ENCODE results near the gene TXK. TPM values are rescaled to one million over a fixed set of nuclear protein-coding genes. Genes with fewer than 3 reads are reported as not detected.

TXK gene
- total RNA-seq, 1 donor from 2014 or later, result 0.50 TPM

DNA sequence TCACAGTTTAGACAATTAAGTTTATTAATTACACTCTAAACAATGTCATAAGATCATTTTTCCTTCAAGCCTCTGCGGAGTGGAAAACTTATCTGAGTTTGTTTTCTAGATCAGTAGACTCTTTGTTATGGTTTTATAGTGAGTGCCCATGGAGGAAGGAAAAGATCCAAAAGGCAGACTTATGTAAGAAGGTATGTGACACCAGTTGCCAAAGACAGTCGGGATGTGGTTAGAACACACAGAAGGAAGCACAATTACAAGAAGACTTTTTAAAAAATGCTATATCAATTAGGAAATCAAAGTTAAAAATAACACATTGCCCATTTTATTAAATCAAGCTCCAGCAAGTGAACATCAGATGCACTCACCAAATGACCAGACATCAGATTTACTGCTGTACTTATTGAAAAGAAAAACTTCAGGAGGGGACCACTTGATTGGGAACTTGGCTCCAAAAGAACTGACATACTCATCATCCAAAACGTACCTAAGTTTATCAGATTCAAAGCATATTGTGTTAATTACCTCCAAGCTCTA is 60.4 kb downstream of the TXK start:
- H3K9ac ChIP-seq (ENCODE audit: low read length), result no peak overlapping the region
- no peaks in the 10 kb centered on the region for H4K20me1 ChIP-seq (ENCODE audit: insufficient read depth, low read length)
- Mint-ChIP-seq H3K36me3 (ENCODE audit: low read depth, unreplicated experiment) (no peaks in the 10 kb centered on the region), H3K4me3 (ENCODE audit: unreplicated experiment) (no peak overlapping the region), H3K27ac (ENCODE audit: unreplicated experiment) (no peak overlapping the region), H3K27me3 (ENCODE audit: low read depth, unreplicated experiment) (no peaks in the 10 kb centered on the region), H3K4me1 (ENCODE audit: low read depth, unreplicated experiment) (no peaks in the 10 kb centered on the region), H3K9me3 (ENCODE audit: unreplicated experiment) (no peaks in the 10 kb centered on the region)
- no peak overlapping the region for H3K4me2 ChIP-seq (ENCODE audit: low read length)
- H3K27ac ChIP-seq (ENCODE audit: low read depth, low read length), result no peak overlapping the region
- H3K9me3 ChIP-seq (ENCODE audit: insufficient read depth, low read depth, low read length), result no peaks in the 10 kb centered on the region
- H3K79me2 ChIP-seq (ENCODE audit: insufficient read depth, low read length), result no peaks in the 10 kb centered on the region
- H3K4me1 ChIP-seq (ENCODE audit: insufficient read depth, low read length), result no peaks in the 10 kb centered on the region
- DNase-seq (ENCODE audit: low read depth), result peak; percentile 29
- TF ChIP-seq EZH2 (IDR thresholded peaks at IDR 0.05; ENCODE audit: insufficient read depth, low read length), result no peak
- TF ChIP-seq, protein P1, sequence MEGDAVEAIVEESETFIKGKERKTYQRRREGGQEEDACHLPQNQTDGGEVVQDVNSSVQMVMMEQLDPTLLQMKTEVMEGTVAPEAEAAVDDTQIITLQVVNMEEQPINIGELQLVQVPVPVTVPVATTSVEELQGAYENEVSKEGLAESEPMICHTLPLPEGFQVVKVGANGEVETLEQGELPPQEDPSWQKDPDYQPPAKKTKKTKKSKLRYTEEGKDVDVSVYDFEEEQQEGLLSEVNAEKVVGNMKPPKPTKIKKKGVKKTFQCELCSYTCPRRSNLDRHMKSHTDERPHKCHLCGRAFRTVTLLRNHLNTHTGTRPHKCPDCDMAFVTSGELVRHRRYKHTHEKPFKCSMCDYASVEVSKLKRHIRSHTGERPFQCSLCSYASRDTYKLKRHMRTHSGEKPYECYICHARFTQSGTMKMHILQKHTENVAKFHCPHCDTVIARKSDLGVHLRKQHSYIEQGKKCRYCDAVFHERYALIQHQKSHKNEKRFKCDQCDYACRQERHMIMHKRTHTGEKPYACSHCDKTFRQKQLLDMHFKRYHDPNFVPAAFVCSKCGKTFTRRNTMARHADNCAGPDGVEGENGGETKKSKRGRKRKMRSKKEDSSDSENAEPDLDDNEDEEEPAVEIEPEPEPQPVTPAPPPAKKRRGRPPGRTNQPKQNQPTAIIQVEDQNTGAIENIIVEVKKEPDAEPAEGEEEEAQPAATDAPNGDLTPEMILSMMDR (IDR thresholded peaks at IDR 0.05; ENCODE audit: insufficient read depth, low read depth, low read length), result no peak
- H3K36me3 ChIP-seq (ENCODE audit: insufficient read depth, low read length), result no peaks in the 10 kb centered on the region
- H3K4me3 ChIP-seq (ENCODE audit: insufficient read depth, low read depth, low read length), result no peak overlapping the region
- H3K27me3 ChIP-seq (ENCODE audit: insufficient read depth, low read length), result no peaks in the 10 kb centered on the region
- FAIRE-seq, result no peak
- H2AFZ ChIP-seq (ENCODE audit: low read depth, low read length), result no peak overlapping the region

DNA sequence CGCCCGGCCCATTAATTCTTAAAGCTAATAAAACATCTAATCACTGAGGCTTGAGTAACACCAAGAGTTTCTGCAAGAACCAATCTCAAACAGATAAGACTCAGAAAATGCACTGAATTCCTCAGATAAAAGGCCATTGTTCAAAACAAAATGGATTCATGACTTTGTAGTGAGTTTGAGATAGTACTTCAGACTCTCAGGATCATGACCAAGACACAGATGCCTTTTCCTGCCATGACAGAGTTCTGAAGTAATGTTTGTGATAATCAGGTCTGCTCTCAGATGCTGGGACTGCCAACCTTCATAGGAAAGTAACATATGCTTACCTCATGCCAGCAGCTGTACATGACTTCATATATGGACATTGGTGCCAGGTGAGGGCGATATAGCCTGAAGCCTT is 62.9 kb downstream of the TXK start:
- no peak overlapping the region for H3K4me2 ChIP-seq (ENCODE audit: low read length)
- TF ChIP-seq, protein P1 (IDR thresholded peaks at IDR 0.05; ENCODE audit: insufficient read depth, low read depth, low read length), result no peak
- TF ChIP-seq EZH2 (IDR thresholded peaks at IDR 0.05; ENCODE audit: insufficient read depth, low read length), result no peak
- no peak for FAIRE-seq

DNA sequence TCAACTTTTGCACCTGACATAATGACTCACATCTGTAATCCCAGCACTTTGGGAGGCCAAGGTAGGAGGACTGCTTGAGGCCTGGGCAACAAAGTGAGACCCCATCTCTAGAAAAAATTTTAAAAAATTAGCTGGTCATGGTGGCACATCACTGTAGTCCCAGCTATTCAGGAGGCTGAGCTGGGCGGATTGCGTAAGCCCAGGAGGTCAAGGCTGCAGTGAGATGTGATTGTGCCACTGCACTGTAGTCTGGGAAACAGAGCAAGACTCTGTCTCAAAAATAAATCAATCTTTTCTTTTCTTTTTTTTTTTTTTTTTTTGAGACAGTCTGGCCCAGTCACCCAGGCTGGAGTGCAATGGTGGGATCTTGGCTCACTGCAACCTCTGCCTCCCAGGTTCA is 65.0 kb downstream of the TXK start:
- Histone ChIP-seq H3K4me2 (ENCODE audit: low read length) (no peak overlapping the region), H3K4me1 (ENCODE audit: insufficient read depth, low read length) (no peaks in the 10 kb centered on the region), H4K20me1 (ENCODE audit: insufficient read depth, low read length) (no peaks in the 10 kb centered on the region), H3K36me3 (ENCODE audit: insufficient read depth, low read length) (no peaks in the 10 kb centered on the region), H3K27me3 (ENCODE audit: insufficient read depth, low read length) (no peaks in the 10 kb centered on the region), H3K9me3 (ENCODE audit: insufficient read depth, low read depth, low read length) (no peaks in the 10 kb centered on the region), H3K4me3 (ENCODE audit: insufficient read depth, low read depth, low read length) (no peak overlapping the region), H3K27ac (ENCODE audit: low read depth, low read length) (no peak overlapping the region), H2AFZ (ENCODE audit: low read depth, low read length) (no peak overlapping the region), H3K79me2 (ENCODE audit: insufficient read depth, low read length) (no peaks in the 10 kb centered on the region), H3K9ac (ENCODE audit: low read length) (no peak overlapping the region)
- Mint-ChIP-seq H3K9me3 (ENCODE audit: unreplicated experiment) (no peaks in the 10 kb centered on the region), H3K4me1 (ENCODE audit: low read depth, unreplicated experiment) (no peaks in the 10 kb centered on the region), H3K27me3 (ENCODE audit: low read depth, unreplicated experiment) (no peaks in the 10 kb centered on the region), H3K36me3 (ENCODE audit: low read depth, unreplicated experiment) (no peaks in the 10 kb centered on the region), H3K4me3 (ENCODE audit: unreplicated experiment) (no peak overlapping the region), H3K27ac (ENCODE audit: unreplicated experiment) (no peak overlapping the region)
- FAIRE-seq (no peak), DNase-seq (ENCODE audit: low read depth) (no peak)
- no peak for TF ChIP-seq EZH2 (IDR thresholded peaks at IDR 0.05; ENCODE audit: insufficient read depth, low read length)
- TF ChIP-seq, protein P1 (IDR thresholded peaks at IDR 0.05; ENCODE audit: insufficient read depth, low read depth, low read length), result no peak

More for the DNA sequence above, 62.9 kb downstream of the TXK start:
- Mint-ChIP-seq H3K36me3 (ENCODE audit: low read depth, unreplicated experiment) (no peaks in the 10 kb centered on the region), H3K27me3 (ENCODE audit: low read depth, unreplicated experiment) (no peaks in the 10 kb centered on the region), H3K4me1 (ENCODE audit: low read depth, unreplicated experiment) (no peaks in the 10 kb centered on the region), H3K4me3 (ENCODE audit: unreplicated experiment) (no peak overlapping the region), H3K27ac (ENCODE audit: unreplicated experiment) (no peak overlapping the region), H3K9me3 (ENCODE audit: unreplicated experiment) (no peaks in the 10 kb centered on the region)
- Histone ChIP-seq H2AFZ (ENCODE audit: low read depth, low read length) (no peak overlapping the region), H3K9me3 (ENCODE audit: insufficient read depth, low read depth, low read length) (no peaks in the 10 kb centered on the region), H3K27me3 (ENCODE audit: insufficient read depth, low read length) (no peaks in the 10 kb centered on the region), H3K79me2 (ENCODE audit: insufficient read depth, low read length) (no peaks in the 10 kb centered on the region), H3K27ac (ENCODE audit: low read depth, low read length) (peak overlapping the region; percentile 24), H4K20me1 (ENCODE audit: insufficient read depth, low read length) (no peaks in the 10 kb centered on the region), H3K36me3 (ENCODE audit: insufficient read depth, low read length) (no peaks in the 10 kb centered on the region), H3K4me3 (ENCODE audit: insufficient read depth, low read depth, low read length) (no peak overlapping the region), H3K4me1 (ENCODE audit: insufficient read depth, low read length) (no peaks in the 10 kb centered on the region), H3K9ac (ENCODE audit: low read length) (no peak overlapping the region)
- peak; percentile 70 for DNase-seq (ENCODE audit: low read depth)

All from astrocyte (in vitro differentiated cells and primary cell).